PFSK-1 (cell line): ENCODE results near the gene CTBP2.

Experiments
- POLR2AphosphoS5 ChIP-seq: IDR thresholded peaks from 2 replicates; pipeline ENCODE4 v1.6.1; 2012; ENCODE audit warnings: low read depth, mild to moderate bottlenecking, control low read depth, low read length, moderate library complexity
- REST ChIP-seq, 2 experiments: IDR thresholded peaks; 2 replicates each; pipeline versions ENCODE4 v1.6.1 to v1.8.0; 2011 to 2012; ENCODE audit warnings: low read depth in 2 of 2, low read length in 2 of 2, control low read depth in 1 of 2, inconsistent platforms in 1 of 2, mild to moderate bottlenecking in 1 of 2, moderate library complexity in 1 of 2; ENCODE audit not compliant: insufficient read depth in 1 of 2

- TF ChIP-seq POLR2AphosphoS5 (no peak), REST (IDR thresholded peaks at IDR 0.05; ENCODE audit: insufficient read depth in 1 of 2, low read depth in 2 of 2, low read length in 2 of 2) (no peak)
Measured at GRCh38 chr10:125004571-125005311, 155.6 kb downstream of the CTBP2 start.
